GOT3 (cell line): ENCODE measurements around the gene KIF19.

Source experiments
- DNase-seq: peaks from one replicate; lab custom pipeline; 2025; ENCODE audit warnings: mixed read lengths; lab: John Stamatoyannopoulos, UW

Gene KIF19

GRCh38 chr17:74305865-74306654 lies 20.0 kb upstream of the KIF19 start:
- no peak for DNase-seq

- DNase-seq = no peak
These were observed 17.8 kb upstream of the KIF19 start for GRCh38 chr17:74307984-74308773.

GRCh38 chr17:74309902-74310301 lies 16.1 kb upstream of the KIF19 start:
- no peak for DNase-seq

- DNase-seq = no peak
These were observed 11.1 kb upstream of the KIF19 start for GRCh38 chr17:74314877-74315276.

- no peak for DNase-seq
These were observed 9.8 kb upstream of the KIF19 start for GRCh38 chr17:74316220-74316619.

GRCh38 chr17:74317071-74317470 lies 9.0 kb upstream of the KIF19 start:
- DNase-seq = no peak

- no peak for DNase-seq
These were observed 7.6 kb upstream of the KIF19 start for GRCh38 chr17:74318391-74318790.

GRCh38 chr17:74324521-74324920 lies 1.5 kb upstream of the KIF19 start:
- DNase-seq = no peak

GRCh38 chr17:74325376-74325742 lies 667 bp upstream of the KIF19 start:
- no peak for DNase-seq

- no peak for DNase-seq
These were observed 480 bp downstream of the KIF19 start for GRCh38 chr17:74326506-74326905.

GRCh38 chr17:74328487-74328886 lies 2.5 kb downstream of the KIF19 start:
- DNase-seq = no peak

- DNase-seq = no peak
These were observed 3.4 kb downstream of the KIF19 start for GRCh38 chr17:74329378-74329777.

GRCh38 chr17:74330446-74330845 lies 4.4 kb downstream of the KIF19 start:
- DNase-seq = no peak

- DNase-seq = no peak
These were observed 6.1 kb downstream of the KIF19 start for GRCh38 chr17:74332017-74332650.

GRCh38 chr17:74332763-74333283 lies 6.8 kb downstream of the KIF19 start:
- DNase-seq = no peak

- no peak for DNase-seq
These were observed 8.5 kb downstream of the KIF19 start for GRCh38 chr17:74334393-74335039.

- DNase-seq = no peak
These were observed 9.6 kb downstream of the KIF19 start for GRCh38 chr17:74335529-74336062.

GRCh38 chr17:74336307-74336706 lies 10.3 kb downstream of the KIF19 start:
- no peak for DNase-seq

GRCh38 chr17:74337834-74338500 lies 11.9 kb downstream of the KIF19 start:
- no peak for DNase-seq

GRCh38 chr17:74339537-74340195 lies 13.6 kb downstream of the KIF19 start:
- no peak for DNase-seq
